Right lobe of liver (tissue), 6 donors: ENCODE data around the gene GSG1L. TPM values are rescaled to one million over a fixed set of nuclear protein-coding genes. Genes with fewer than 3 reads are reported as not detected.
"Not testable (repeated sequence)": the region's sequence is repeated elsewhere in the genome, so short reads cannot be mapped to it uniquely, and the experiment has no call there.

Source experiments
- ATAC-seq, 4 donors: fragments of 200-7000 bp; cut with Tn5 transposase; one replicate each; pipeline ENCODE4 v1.9.1; 2020; ENCODE audit warnings: mild to moderate bottlenecking in 4 of 4, moderate library complexity in 4 of 4
- DNase-seq, 3 donors: peaks; one replicate each; pipeline ENCODE4 v3.0.0-alpha.2; 2020
- H3K27ac ChIP-seq, 3 donors: fragments of 200-600 bp; one replicate each; pipeline ENCODE4 v1.8.0; 2022
- H3K27me3 ChIP-seq, 2 donors: fragments of 200-600 bp; one replicate each; pipeline ENCODE4 v1.8.0; 2022
- H3K36me3 ChIP-seq, 4 donors: fragments of 200-600 bp; sonication (generic) in 1 of 4; one replicate each; pipeline versions ENCODE4 v1.5.1 to v1.8.0; 2017 to 2022; ENCODE audit warnings: control low read depth in 1 of 4
- H3K4me1 ChIP-seq, 4 donors: fragments of 200-600 bp; sonication (generic) in 1 of 4; one replicate each; pipeline versions ENCODE4 v1.5.1 to v1.8.0; 2017 to 2022; ENCODE audit warnings: control low read depth in 1 of 4
- H3K4me3 ChIP-seq, 3 donors: fragments of 200-600 bp; one replicate each; pipeline ENCODE4 v1.8.0; 2022
- H3K9me3 ChIP-seq, 4 donors: fragments of 200-600 bp; sonication (generic) in 1 of 4; one replicate each; pipeline versions ENCODE4 v1.5.1 to v1.8.0; 2017 to 2022; ENCODE audit warnings: control low read depth in 1 of 4
- CTCF ChIP-seq, 4 donors: fragments of 200-600 bp in 3 of 4; fragments of 450-650 bp in 1 of 4; IDR thresholded peaks; one replicate each; pipeline versions ENCODE4 v1.5.1 to v1.8.0; 2016 to 2022; ENCODE audit warnings: antibody characterized with exemption in 4 of 4, mild to moderate bottlenecking in 2 of 4
- POLR2A ChIP-seq: fragments of 450-650 bp; IDR thresholded peaks from one replicate; pipeline ENCODE4 v1.6.1; 2017; ENCODE audit warnings: antibody characterized with exemption, mild to moderate bottlenecking
- WGBS: methylation state at CpG from one replicate; pipeline ENCODE4 v1.1.6; 2018; ENCODE audit warnings: low coverage, low lambda C conversion rate; ENCODE audit not compliant: insufficient coverage; ENCODE audit errors: missing lambda C conversion rate; 5-methylcytosine and 5-hydroxymethylcytosine counted together
- intact Hi-C, 2 donors: fragments of 100-400 bp; cut with DNase I; formaldehyde crosslinking; loops; one replicate each; pipeline versions ENCODE4 v1.11.2 to v1.14.1; 2022
- total RNA-seq, 6 experiments: library from RNA; depleted of rRNA in 2 of 6; stranded (reverse); fragments of >200 nt in 2 of 6; fragmentation: NEBNext Ultra II Directional in 3 of 6; extraction: Animal tissue kit (Norgen Biotek cat#: 25700) in 3 of 6; gene quantifications; one replicate each; pipeline versions ENCODE4 v1.1.0 to v1.2.4, GENCODE V29; 2016 to 2023
- donor health status: DM: no; HTN: yes; CAD: no.
- donor health status: DM: no; HTN: no; CAD: no.
- donor health status: DM: no; HTN: no; CAD: no.
- donor health status: DM: no; HTN: yes; CAD: no.
- donor health status: DM: no; HTN: yes; CAD: no.

GSG1L gene
- total RNA-seq, 6 experiments from 2014 or later = 0.33 TPM; not detected in 5

DNA sequence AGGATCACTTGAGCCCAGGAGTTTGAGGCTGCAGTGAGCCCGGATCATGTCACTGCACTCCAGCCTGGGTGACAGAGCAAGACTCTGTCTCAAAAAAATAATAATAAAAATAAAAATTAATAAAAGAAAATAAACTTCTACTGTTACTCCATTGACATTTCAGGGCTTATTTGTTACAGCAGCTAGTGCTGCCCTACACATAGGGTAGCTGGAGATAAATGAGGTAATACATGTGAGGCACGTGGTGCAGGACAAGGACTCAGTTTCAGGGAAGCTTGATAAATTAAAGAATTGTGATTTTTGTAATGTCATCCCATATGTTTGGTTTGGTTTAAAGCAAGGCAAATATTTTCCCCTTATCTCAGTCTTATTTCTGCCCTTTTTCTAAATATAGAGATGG lies 80.3 kb downstream of the GSG1L start:
- 64% methylated on average over 2 of the region's 2 CpGs for WGBS
- TF ChIP-seq CTCF (IDR thresholded peaks at IDR 0.05) (no peak), POLR2A (no peak)
- Histone ChIP-seq H3K9me3 (no peaks in the 10 kb centered on the region), H3K27me3 (no peaks in the 10 kb centered on the region), H3K36me3 (no peaks in the 10 kb centered on the region), H3K27ac (no peak overlapping the region), H3K4me3 (no peak overlapping the region), H3K4me1 (no peaks in the 10 kb centered on the region)
- DNase-seq (no peak), ATAC-seq (no peak)
- intact Hi-C loops = no loop called here

DNA sequence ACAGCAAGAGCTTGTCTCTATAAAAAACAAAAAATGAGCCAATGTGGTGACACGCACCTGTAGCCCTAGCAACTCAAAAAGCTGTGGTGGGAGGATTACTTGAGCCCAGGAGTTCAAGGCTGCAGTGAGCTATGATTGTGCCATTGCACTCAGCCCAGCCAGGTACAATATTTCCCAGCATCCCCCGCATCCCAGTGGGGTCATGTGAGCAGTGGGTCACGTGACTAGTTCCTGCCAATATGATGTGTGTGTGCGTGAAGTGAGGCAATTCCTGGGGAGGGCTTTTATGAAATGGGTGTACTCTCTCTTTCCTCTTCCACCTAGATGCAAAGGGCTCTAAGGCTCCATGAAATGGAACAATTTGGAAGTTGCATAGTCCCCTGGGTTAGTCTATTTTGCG lies 81.3 kb downstream of the GSG1L start:
- no peak overlapping the region for H3K27ac ChIP-seq
- H3K9me3 ChIP-seq = no peaks in the 10 kb centered on the region
- no peak for TF ChIP-seq CTCF (IDR thresholded peaks at IDR 0.05)
- no peak for TF ChIP-seq POLR2A
- 70% methylated on average over 2 of the region's 5 CpGs for WGBS
- intact Hi-C loops = no loop called here
- no peak overlapping the region for H3K4me3 ChIP-seq
- H3K4me1 ChIP-seq = no peaks in the 10 kb centered on the region
- DNase-seq = no peak
- no peak for ATAC-seq
- no peaks in the 10 kb centered on the region for H3K36me3 ChIP-seq
- H3K27me3 ChIP-seq = no peaks in the 10 kb centered on the region

DNA sequence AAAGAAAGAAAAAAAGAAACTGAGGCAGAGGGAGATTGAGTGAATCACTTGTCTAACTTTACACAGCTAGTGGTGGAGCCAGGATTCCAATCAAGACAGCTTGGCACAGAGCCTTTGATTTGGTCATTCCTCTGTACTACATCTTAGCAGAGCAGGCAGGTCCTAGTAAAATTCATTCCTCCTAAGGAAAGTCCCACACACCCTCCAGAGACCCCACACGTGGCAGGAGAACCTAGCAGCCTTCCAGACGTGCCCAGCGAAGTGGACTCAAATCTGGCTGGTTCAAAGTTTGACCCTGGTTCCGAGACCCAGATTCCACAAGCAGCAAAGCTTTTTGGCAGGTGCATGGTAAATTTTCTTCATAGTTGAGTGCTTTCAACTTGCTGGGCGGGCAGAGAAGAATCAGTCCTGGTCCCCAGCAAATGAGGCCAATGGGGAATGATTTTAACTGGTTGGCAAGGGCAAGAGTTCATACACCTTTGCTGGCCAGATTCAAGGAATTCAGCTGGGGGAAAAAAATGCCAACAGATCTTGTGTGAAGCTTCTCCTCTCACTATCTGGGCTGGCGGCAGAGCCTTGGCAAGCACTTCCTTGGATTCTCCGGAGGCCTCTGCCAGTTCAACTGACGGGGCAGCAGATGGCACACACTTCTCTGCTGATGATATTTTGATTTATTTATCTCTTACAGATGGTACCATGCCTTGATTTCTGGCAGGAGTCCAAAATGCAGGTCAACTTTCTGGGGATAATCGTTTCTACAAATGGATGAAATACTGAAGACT lies 82.4 kb downstream of the GSG1L start:
- H3K27me3 ChIP-seq = no peaks in the 10 kb centered on the region
- H3K27ac ChIP-seq = no peak overlapping the region
- DNase-seq (no peak), ATAC-seq (no peak)
- no peak overlapping the region for H3K4me3 ChIP-seq
- no peaks in the 10 kb centered on the region for H3K36me3 ChIP-seq
- intact Hi-C loops = no loop called here
- no peaks in the 10 kb centered on the region for H3K4me1 ChIP-seq
- no peak for TF ChIP-seq CTCF (IDR thresholded peaks at IDR 0.05)
- no peak for TF ChIP-seq POLR2A
- WGBS = 29% methylated on average over 8 of the region's 9 CpGs
- no peaks in the 10 kb centered on the region for H3K9me3 ChIP-seq

GRCh38 chr16:27980076-27980775 lies 83.3 kb downstream of the GSG1L start:
- DNase-seq = peak in 1 of 3 donors; percentile 16
- Histone ChIP-seq H3K36me3 (no peaks in the 10 kb centered on the region), H3K9me3 (no peaks in the 10 kb centered on the region), H3K4me1 (no peaks in the 10 kb centered on the region), H3K27me3 (no peaks in the 10 kb centered on the region), H3K27ac (no peak overlapping the region), H3K4me3 (no peak overlapping the region)
- ATAC-seq = no peak
- intact Hi-C loops = no loop called here
- WGBS = 63% methylated on average over 4 of the region's 11 CpGs
- no peak for TF ChIP-seq CTCF (IDR thresholded peaks at IDR 0.05)
- TF ChIP-seq POLR2A = no peak

GRCh38 chr16:27979668-27980067 lies 83.8 kb downstream of the GSG1L start:
- WGBS = 31% methylated on average over 2 of the region's 3 CpGs

More at GRCh38 chr16:27979668-27980067, 83.8 kb downstream of the GSG1L start:
- DNase-seq, ATAC-seq, H3K4me1 ChIP-seq, H3K36me3 ChIP-seq, H3K27ac ChIP-seq, H3K4me3 ChIP-seq, H3K27me3 ChIP-seq, H3K9me3 ChIP-seq: not testable (repeated sequence)
- intact Hi-C loops = loop anchor here (10.0 kb wide), 1 partner anchor 85 kb away; the partner anchor contains the start of gene GSG1L (in 2 of the 2)
